Neural cell (in vitro differentiated cells): Measurements from ENCODE around the gene SLC29A1.

Experiments
- CTCF ChIP-seq: fragments of 450-650 bp; IDR thresholded peaks from 2 replicates; pipeline ENCODE4 v1.5.1; 2014; ENCODE audit warnings: antibody characterized with exemption, mild to moderate bottlenecking, moderate library complexity; ENCODE audit not compliant: poor library complexity, severe bottlenecking
- EP300 ChIP-seq: fragments of 450-650 bp; conservative IDR thresholded peaks from 2 replicates; pipeline ENCODE4 v1.6.1; 2014; ENCODE audit warnings: antibody characterized with exemption, mild to moderate bottlenecking, moderate library complexity; ENCODE audit not compliant: poor library complexity, severe bottlenecking
- EZH2 ChIP-seq: fragments of 200-600, 300-800 bp; shearing (Covaris generic), sonication (generic); IDR thresholded peaks from 2 replicates; pipeline ENCODE4 v1.6.1; 2014; ENCODE audit warnings: antibody characterized with exemption, low read length, borderline replicate concordance, mild to moderate bottlenecking; ENCODE audit not compliant: insufficient read depth, poor library complexity, severe bottlenecking
- MXI1 ChIP-seq: fragments of 450-650 bp; conservative IDR thresholded peaks from 2 replicates; pipeline ENCODE4 v1.6.1; 2014; ENCODE audit warnings: antibody characterized with exemption, mild to moderate bottlenecking; ENCODE audit not compliant: poor library complexity, severe bottlenecking
- TAF1 ChIP-seq: IDR thresholded peaks from 2 replicates; pipeline ENCODE4 v1.6.1; 2012; ENCODE audit warnings: low read depth

DNA sequence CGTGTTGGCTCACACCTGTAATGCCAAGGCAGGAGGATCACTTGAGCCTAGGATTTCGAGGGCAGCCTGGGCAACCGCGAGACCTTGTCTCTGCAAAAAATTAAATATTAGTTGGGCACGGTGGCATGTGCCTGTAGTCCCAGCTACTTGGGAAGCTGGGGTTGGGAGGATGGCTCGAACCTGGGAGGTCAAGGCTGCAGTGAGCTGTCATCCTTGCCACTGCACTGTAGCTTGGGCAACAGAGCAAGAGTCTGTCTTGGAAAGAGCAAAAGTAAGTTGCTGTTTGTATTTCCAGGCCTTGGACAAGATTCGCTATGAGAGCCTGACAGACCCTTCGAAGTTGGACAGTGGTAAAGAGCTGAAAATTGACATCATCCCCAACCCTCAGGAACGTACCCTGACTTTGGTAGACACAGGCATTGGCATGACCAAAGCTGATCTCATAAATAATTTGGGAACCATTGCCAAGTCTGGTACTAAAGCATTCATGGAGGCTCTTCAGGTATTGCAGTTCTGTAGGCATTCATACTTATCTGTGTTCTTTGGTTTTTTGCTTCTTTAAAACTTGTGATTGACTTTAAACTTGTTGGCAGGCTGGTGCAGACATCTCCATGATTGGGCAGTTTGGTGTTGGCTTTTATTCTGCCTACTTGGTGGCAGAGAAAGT is 25.8 kb downstream of the SLC29A1 start:
- no peak for TF ChIP-seq CTCF
- no peak for TF ChIP-seq MXI1
- TF ChIP-seq EZH2: no peak
- TF ChIP-seq EP300: no peak
- TF ChIP-seq TAF1: no peak
